Prostate gland (tissue), 2 donors: Measurements from ENCODE around the gene DTNB. TPM values are rescaled to one million over a fixed set of nuclear protein-coding genes. Genes with fewer than 3 reads are reported as not detected.

Experiments
- DNase-seq: peaks from one replicate; pipeline ENCODE4 v3.0.0-alpha.2; 2019; ENCODE audit warnings: low spot score
- H3K27ac ChIP-seq, 2 donors: fragments of 200-600 bp; sonication (generic); 2 replicates each; pipeline ENCODE4 v1.5.1; 2017 to 2019
- H3K27me3 ChIP-seq: fragments of 200-600 bp; sonication (generic); replicated peaks from 2 replicates; pipeline ENCODE4 v1.5.1; 2019; ENCODE audit not compliant: insufficient read depth
- H3K36me3 ChIP-seq, 2 donors: fragments of 200-600 bp; sonication (generic); 1 replicate in 1 of 2; 2 replicates in 1 of 2; pipeline versions ENCODE4 v1.5.1 to v1.8.1; 2017 to 2019
- H3K4me1 ChIP-seq: fragments of 200-600 bp; sonication (generic); replicated peaks from 2 replicates; pipeline ENCODE4 v1.5.1; 2019
- H3K4me3 ChIP-seq, 2 donors: fragments of 200-600 bp; sonication (generic); 2 replicates each; pipeline ENCODE4 v1.5.1; 2017 to 2019
- H3K9me3 ChIP-seq: fragments of 200-600 bp; sonication (generic); 2 replicates; pipeline ENCODE4 v1.5.1; 2017
- POLR2A ChIP-seq: fragments of 450-650 bp; IDR thresholded peaks from one replicate; pipeline ENCODE4 v1.6.1; 2016; ENCODE audit warnings: antibody characterized with exemption, mild to moderate bottlenecking
- POLR2AphosphoS5 ChIP-seq: sonication (generic); formaldehyde crosslinking; IDR thresholded peaks from one replicate; pipeline ENCODE4 v1.6.1; 2017; ENCODE audit warnings: antibody characterized with exemption
- WGBS: methylation state at CpG from one replicate; pipeline ENCODE4 v1.1.5; 2018; 5-methylcytosine and 5-hydroxymethylcytosine counted together
- intact Hi-C: fragments of 100-400 bp; cut with DNase I; formaldehyde crosslinking; loops from one replicate; pipeline ENCODE4 v1.14.2; 2022
- total RNA-seq, 2 donors: library from RNA; depleted of rRNA; stranded (reverse); fragments of >200 nt; gene quantifications; one replicate each; pipeline ENCODE4 v1.1.0, GENCODE V29; 2016
- TF ChIP-seq, protein P1 (sequence below), 4 experiments: fragments of 200-600 bp in 2 of 4; fragments of 450-650 bp in 2 of 4; sonication (generic) in 2 of 4; IDR thresholded peaks; 1 replicate in 3 of 4; 2 replicates in 1 of 4; pipeline ENCODE4 v1.5.1; 2016 to 2019; ENCODE audit warnings: antibody characterized with exemption in 4 of 4, mild to moderate bottlenecking in 2 of 4, moderate library complexity in 2 of 4

Gene DTNB
- total RNA-seq, 2 donors from 2014 or later = 47.0 to 61.9 TPM

DNA sequence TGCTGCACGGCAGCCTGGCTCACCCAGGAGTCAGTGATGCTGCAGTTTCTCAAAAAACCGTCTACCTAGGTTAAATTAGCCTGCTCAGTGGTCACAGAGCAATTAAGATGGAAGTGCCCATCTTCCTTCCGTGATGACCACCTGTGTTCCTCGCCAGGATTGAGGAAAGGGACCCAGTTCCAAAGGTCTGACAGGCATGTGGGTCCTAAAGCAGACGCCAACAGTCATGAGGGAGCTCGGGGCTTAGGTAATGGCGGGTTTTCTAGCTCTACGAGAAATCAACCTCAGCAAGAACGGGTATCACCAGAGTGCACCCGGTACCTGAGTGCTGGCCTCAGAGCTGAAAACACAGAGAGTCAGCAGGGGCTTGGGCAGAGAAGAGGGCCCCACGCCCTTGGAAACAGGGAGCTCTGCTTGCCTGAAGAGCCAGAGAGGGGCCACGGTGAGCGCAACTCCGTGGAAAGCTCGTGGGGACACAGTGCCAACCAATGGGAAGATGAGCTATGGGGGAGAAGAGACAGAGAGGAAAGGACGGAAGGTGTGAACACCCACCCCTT, 297.3 kb downstream of the DTNB start:
- Histone ChIP-seq H3K9me3 (no peaks in the 10 kb centered on the region), H3K36me3 (no peaks in the 10 kb centered on the region), H3K4me1 (peaks cover 4% of the 10 kb centered on the region), H3K4me3 (no peak overlapping the region), H3K27me3 (no peaks in the 10 kb centered on the region), H3K27ac (no peak overlapping the region)
- 73% methylated on average over 16 of the region's 16 CpGs for WGBS
- TF ChIP-seq POLR2A = no peak
- TF ChIP-seq POLR2AphosphoS5 = no peak
- TF ChIP-seq, protein P1, sequence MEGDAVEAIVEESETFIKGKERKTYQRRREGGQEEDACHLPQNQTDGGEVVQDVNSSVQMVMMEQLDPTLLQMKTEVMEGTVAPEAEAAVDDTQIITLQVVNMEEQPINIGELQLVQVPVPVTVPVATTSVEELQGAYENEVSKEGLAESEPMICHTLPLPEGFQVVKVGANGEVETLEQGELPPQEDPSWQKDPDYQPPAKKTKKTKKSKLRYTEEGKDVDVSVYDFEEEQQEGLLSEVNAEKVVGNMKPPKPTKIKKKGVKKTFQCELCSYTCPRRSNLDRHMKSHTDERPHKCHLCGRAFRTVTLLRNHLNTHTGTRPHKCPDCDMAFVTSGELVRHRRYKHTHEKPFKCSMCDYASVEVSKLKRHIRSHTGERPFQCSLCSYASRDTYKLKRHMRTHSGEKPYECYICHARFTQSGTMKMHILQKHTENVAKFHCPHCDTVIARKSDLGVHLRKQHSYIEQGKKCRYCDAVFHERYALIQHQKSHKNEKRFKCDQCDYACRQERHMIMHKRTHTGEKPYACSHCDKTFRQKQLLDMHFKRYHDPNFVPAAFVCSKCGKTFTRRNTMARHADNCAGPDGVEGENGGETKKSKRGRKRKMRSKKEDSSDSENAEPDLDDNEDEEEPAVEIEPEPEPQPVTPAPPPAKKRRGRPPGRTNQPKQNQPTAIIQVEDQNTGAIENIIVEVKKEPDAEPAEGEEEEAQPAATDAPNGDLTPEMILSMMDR (IDR thresholded peaks at IDR 0.05) = no peak
- intact Hi-C loops = loop anchor here (2.0 kb wide), 1 partner anchor 33 kb away; no protein-coding TSS in a partner anchor
- no peak for DNase-seq

DNA sequence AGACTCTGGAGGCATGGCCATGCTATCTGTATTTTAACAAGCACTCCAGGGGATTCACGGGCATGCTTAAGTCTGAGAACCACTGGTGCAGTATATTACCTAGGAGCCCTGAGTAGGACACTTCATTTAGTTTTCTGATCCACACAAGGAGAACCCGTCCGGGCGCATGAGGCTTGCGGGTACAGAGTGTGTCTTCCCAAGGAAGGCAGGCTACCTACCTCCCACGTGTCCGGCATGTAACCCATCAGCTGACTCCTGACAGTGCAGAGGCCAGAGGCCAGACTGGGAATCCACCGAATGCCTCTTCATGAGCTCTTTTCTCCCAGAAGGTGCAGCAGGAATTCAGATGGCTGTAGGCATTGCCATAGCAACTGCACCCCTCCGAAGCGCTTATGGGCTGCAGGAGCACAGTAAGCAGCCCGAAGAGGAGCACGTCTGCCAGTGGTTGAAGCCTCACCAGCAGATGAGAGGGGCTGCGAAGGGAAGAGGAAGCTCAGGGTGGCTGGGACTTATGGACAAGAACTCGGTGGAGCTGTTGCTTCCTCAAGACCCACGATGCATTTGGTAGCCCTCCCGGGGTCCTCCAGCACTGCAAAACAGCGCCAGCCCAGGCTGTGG, 297.9 kb downstream of the DTNB start:
- intact Hi-C loops = loop anchor here (2.0 kb wide), 1 partner anchor 33 kb away; no protein-coding TSS in a partner anchor
- no peak for DNase-seq
- no peak overlapping the region for H3K27ac ChIP-seq
- H3K9me3 ChIP-seq = no peaks in the 10 kb centered on the region
- peaks cover 4% of the 10 kb centered on the region for H3K4me1 ChIP-seq
- no peaks in the 10 kb centered on the region for H3K27me3 ChIP-seq
- WGBS = 89% methylated on average over 17 of the region's 17 CpGs
- H3K36me3 ChIP-seq = no peaks in the 10 kb centered on the region
- TF ChIP-seq, protein P1 (IDR thresholded peaks at IDR 0.05) = no peak
- TF ChIP-seq POLR2A = no peak
- no peak for TF ChIP-seq POLR2AphosphoS5
- H3K4me3 ChIP-seq = no peak overlapping the region

DNA sequence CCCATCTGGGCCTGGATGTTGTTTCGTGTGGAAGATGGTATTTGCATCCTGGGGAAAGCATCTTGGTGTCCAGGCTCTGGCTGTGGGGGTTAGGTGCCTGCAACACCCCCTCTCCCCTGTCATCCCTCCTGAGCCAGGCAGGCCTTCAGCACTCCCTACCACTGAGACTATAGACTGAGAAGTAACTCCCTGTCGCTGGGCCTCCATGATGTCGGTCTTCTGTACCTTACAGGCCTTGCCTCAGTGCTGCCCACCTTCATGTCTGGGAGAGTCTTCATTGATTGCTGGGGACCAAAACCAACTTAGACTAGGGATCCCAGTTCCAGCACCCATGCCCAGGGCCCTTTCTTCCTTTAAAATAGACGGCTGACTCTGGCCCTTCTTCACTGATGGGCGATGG, 298.6 kb downstream of the DTNB start:
- DNase-seq = no peak
- H3K27me3 ChIP-seq = no peaks in the 10 kb centered on the region
- intact Hi-C loops = loop anchor here (2.0 kb wide), 1 partner anchor 32 kb away; no protein-coding TSS in a partner anchor
- no peak overlapping the region for H3K27ac ChIP-seq
- H3K4me3 ChIP-seq = no peak overlapping the region
- 99% methylated on average over 5 of the region's 5 CpGs for WGBS
- H3K9me3 ChIP-seq = no peaks in the 10 kb centered on the region
- H3K4me1 ChIP-seq = peaks cover 4% of the 10 kb centered on the region
- TF ChIP-seq POLR2AphosphoS5 (no peak), POLR2A (no peak)
- TF ChIP-seq, protein P1 (IDR thresholded peaks at IDR 0.05) = no peak
- H3K36me3 ChIP-seq = no peaks in the 10 kb centered on the region

DNA sequence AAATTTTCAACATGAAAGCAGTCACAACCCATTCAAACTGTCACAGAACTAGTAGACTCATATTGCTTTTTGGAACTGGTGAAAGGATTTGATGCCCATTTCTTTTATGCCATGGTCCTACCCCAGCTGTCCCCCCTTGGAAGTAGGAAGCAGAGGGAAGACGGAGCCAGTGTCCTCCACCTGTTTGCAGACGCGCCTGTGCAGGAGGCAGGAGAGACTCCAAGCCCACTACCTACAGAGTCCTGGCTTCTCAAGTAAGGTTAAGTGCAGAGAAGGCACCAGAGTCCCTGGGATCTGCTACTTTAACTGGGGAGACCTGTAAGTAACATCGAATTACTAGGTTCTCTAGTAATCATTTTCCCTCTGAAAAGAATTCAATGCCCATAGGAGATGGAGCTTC, 299.0 kb downstream of the DTNB start:
- H3K36me3 ChIP-seq = no peaks in the 10 kb centered on the region
- peaks cover 4% of the 10 kb centered on the region for H3K4me1 ChIP-seq
- H3K9me3 ChIP-seq = no peaks in the 10 kb centered on the region
- DNase-seq = no peak
- H3K4me3 ChIP-seq = no peak overlapping the region
- H3K27me3 ChIP-seq = no peaks in the 10 kb centered on the region
- intact Hi-C loops = loop anchor here (2.0 kb wide), 1 partner anchor 32 kb away; no protein-coding TSS in a partner anchor
- WGBS = 90% methylated on average over 4 of the region's 4 CpGs
- TF ChIP-seq POLR2A (no peak), POLR2AphosphoS5 (no peak)
- TF ChIP-seq, protein P1 (IDR thresholded peaks at IDR 0.05) = no peak
- no peak overlapping the region for H3K27ac ChIP-seq
